ENCODE results near the gene EPS15.
A peak's percentile ranks its signal among the peaks of the same experiment; 100 is the strongest.
"Not testable (repeated sequence)": the region's sequence is repeated elsewhere in the genome, so short reads cannot be mapped to it uniquely, and the experiment has no call there.

EPS15 gene

GRCh38 chr1:51542158-51542953, 23.3 kb upstream of the EPS15 start:
- DNase-seq, result no peak

GRCh38 chr1:51541313-51542050, 22.4 kb upstream of the EPS15 start:
- no peak for DNase-seq

GRCh38 chr1:51537568-51537967, 18.5 kb upstream of the EPS15 start:
- DNase-seq, result no peak

GRCh38 chr1:51535006-51535592, 16.0 kb upstream of the EPS15 start:
- DNase-seq, result peak in 4 of 6 experiments; percentile 2 to 26 (median 6)

GRCh38 chr1:51534447-51534846, 15.4 kb upstream of the EPS15 start:
- DNase-seq, result no peak

GRCh38 chr1:51532853-51533252, 13.8 kb upstream of the EPS15 start:
- no peak for DNase-seq

GRCh38 chr1:51530447-51530846, 11.4 kb upstream of the EPS15 start:
- DNase-seq, result not testable (repeated sequence)

- no peak for DNase-seq
These were observed 8.1 kb upstream of the EPS15 start for GRCh38 chr1:51527144-51527543.

- DNase-seq, result no peak
These were observed 7.2 kb upstream of the EPS15 start for GRCh38 chr1:51526248-51526647.

- DNase-seq, result no peak
These were observed 6.2 kb upstream of the EPS15 start for GRCh38 chr1:51525295-51525694.

GRCh38 chr1:51524817-51525216, 5.8 kb upstream of the EPS15 start:
- no peak for DNase-seq

GRCh38 chr1:51523931-51524330, 4.9 kb upstream of the EPS15 start:
- no peak for DNase-seq

GRCh38 chr1:51520700-51521248, 1.7 kb upstream of the EPS15 start:
- peak in 3 of 6 experiments; percentile 18 to 39 (median 23) for DNase-seq

- peak in 2 of 6 experiments; percentile 30 to 34 for DNase-seq
These were observed 1.0 kb upstream of the EPS15 start for GRCh38 chr1:51519865-51520699.

- peak; percentile 18 to 65 (median 40) for DNase-seq
These were observed 449 bp downstream of the EPS15 start for GRCh38 chr1:51518586-51519047.

- peak; percentile 6 to 42 (median 28) for DNase-seq
These were observed 957 bp downstream of the EPS15 start for GRCh38 chr1:51518033-51518585.

GRCh38 chr1:51517361-51518032, 1.6 kb downstream of the EPS15 start:
- DNase-seq, result no peak

- DNase-seq, result no peak
These were observed 2.4 kb downstream of the EPS15 start for GRCh38 chr1:51516649-51517158.

- DNase-seq, result no peak
These were observed 3.0 kb downstream of the EPS15 start for GRCh38 chr1:51515982-51516648.

GRCh38 chr1:51515312-51515960, 3.6 kb downstream of the EPS15 start:
- no peak for DNase-seq
